Omental fat pad (tissue), 4 donors: ENCODE data around the gene OR8J3. TPM values are rescaled to one million over a fixed set of nuclear protein-coding genes. Genes with fewer than 3 reads are reported as not detected.

Experiments used
- ATAC-seq: fragments of 150-250 bp; one replicate; pipeline ENCODE4 v1.9.1; 2016; ENCODE audit warnings: mild to moderate bottlenecking, moderate library complexity; ENCODE audit not compliant: low FRiP score
- DNase-seq: peaks from one replicate; pipeline ENCODE4 v3.0.0-alpha.2; 2019; ENCODE audit warnings: low spot score
- total RNA-seq, 4 donors: library from RNA; depleted of rRNA; stranded (reverse); fragments of >200 nt; gene quantifications; one replicate each; pipeline ENCODE4 v1.1.0, GENCODE V29; 2016
- TF ChIP-seq, protein P1 (sequence below), 3 donors: fragments of 450-650 bp; IDR thresholded peaks; one replicate each; pipeline ENCODE4 v1.5.1; 2016 to 2017; ENCODE audit warnings: antibody characterized with exemption in 3 of 3, mild to moderate bottlenecking in 3 of 3, moderate library complexity in 2 of 3

The OR8J3 gene, protein sequence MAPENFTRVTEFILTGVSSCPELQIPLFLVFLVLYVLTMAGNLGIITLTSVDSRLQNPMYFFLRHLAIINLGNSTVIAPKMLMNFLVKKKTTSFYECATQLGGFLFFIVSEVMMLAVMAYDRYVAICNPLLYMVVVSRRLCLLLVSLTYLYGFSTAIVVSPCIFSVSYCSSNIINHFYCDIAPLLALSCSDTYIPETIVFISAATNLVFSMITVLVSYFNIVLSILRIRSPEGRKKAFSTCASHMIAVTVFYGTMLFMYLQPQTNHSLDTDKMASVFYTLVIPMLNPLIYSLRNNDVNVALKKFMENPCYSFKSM
- not detected for total RNA-seq

- ATAC-seq: no peak
- DNase-seq: no peak
- TF ChIP-seq, protein P1, sequence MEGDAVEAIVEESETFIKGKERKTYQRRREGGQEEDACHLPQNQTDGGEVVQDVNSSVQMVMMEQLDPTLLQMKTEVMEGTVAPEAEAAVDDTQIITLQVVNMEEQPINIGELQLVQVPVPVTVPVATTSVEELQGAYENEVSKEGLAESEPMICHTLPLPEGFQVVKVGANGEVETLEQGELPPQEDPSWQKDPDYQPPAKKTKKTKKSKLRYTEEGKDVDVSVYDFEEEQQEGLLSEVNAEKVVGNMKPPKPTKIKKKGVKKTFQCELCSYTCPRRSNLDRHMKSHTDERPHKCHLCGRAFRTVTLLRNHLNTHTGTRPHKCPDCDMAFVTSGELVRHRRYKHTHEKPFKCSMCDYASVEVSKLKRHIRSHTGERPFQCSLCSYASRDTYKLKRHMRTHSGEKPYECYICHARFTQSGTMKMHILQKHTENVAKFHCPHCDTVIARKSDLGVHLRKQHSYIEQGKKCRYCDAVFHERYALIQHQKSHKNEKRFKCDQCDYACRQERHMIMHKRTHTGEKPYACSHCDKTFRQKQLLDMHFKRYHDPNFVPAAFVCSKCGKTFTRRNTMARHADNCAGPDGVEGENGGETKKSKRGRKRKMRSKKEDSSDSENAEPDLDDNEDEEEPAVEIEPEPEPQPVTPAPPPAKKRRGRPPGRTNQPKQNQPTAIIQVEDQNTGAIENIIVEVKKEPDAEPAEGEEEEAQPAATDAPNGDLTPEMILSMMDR (IDR thresholded peaks at IDR 0.05): no peak
Measured at GRCh38 chr11:56140151-56140661, at the start of gene OR8J3. Gene OR8J3 (minus strand): TSS chr11:56140201. CDS start chr11:56137718, 2,483 bp downstream.

DNA sequence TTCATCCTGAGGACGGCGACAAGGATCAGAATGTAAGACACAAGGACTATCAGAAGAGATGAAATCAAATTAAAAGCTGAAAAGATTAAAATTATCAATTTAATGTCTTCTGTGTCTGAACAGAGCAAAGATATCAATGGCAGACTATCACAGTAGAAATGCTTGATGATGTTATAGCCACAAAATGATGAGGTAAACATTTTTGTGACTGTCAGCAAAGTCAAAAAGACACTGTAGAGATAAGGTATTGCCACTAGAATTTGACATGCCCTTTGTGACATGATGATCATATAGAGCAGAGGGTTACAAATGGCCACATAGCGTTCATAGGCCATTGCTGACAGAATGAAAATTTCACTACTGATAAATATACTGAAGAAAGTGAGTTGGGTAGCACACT is 48.6 kb upstream of the OR8J3 start:
- DNase-seq: no peak
- ATAC-seq: no peak
- TF ChIP-seq, protein P1 (IDR thresholded peaks at IDR 0.05): no peak

DNA sequence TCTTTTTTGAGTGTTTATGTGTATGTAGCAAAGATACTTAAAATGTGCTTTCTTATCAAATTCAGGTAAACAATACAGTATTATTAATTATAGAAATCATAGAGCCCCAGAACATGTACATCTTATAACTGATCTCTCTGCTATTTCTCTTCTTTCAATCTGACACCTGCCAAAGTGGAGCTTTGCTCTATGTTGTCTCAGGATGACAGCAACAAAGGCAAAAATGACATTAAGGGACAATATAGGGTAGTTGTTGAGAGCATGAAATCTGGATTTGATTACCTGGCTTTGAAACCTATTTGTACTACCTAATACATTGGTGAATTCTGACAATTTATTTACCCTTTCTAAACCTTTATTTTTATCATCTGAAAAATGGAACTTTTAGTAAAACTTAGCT is 43.5 kb upstream of the OR8J3 start:
- ATAC-seq (no peak), DNase-seq (no peak)
- TF ChIP-seq, protein P1 (IDR thresholded peaks at IDR 0.05): no peak

DNA sequence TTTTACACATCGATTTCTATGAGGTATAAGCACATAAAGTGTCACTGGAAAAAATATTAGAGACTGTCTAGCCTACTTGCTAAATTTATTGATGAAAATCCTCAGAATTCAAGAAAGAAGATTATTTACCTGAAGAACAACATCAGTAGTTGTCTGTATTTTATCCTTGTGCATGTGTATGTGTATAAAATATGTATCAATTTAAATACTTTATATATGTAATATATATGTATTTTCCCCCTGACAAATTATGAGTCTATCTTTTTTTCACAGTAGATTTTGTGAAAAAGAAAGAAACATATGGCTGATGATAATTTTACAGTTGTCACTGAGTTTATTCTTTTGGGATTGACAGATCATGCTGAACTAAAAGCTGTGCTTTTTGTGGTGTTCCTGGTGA is 36.3 kb upstream of the OR8J3 start, which contains the start of gene OR5J2:
Gene OR5J2, plus strand, starts transcription at position 301 of the 400 bp plus-strand sequence. Its CDS starts 0 bp downstream, at position 301.
- DNase-seq (no peak), ATAC-seq (no peak)
- TF ChIP-seq, protein P1 (IDR thresholded peaks at IDR 0.05): no peak

GRCh38 chr11:56172256-56172830 is 32.3 kb upstream of the OR8J3 start:
- TF ChIP-seq, protein P1 (IDR thresholded peaks at IDR 0.05): no peak
- ATAC-seq (no peak), DNase-seq (no peak)

- TF ChIP-seq, protein P1 (IDR thresholded peaks at IDR 0.05): no peak
- DNase-seq: no peak
- no peak for ATAC-seq
Measured at GRCh38 chr11:56163804-56164203, 23.8 kb upstream of the OR8J3 start.
